ENCODE data around the gene MUS81. TPM values are rescaled to one million over a fixed set of nuclear protein-coding genes. Genes with fewer than 3 reads are reported as not detected.

The MUS81 gene
- total RNA-seq, 1 experiment from 2014 or later = 64.9 TPM

DNA sequence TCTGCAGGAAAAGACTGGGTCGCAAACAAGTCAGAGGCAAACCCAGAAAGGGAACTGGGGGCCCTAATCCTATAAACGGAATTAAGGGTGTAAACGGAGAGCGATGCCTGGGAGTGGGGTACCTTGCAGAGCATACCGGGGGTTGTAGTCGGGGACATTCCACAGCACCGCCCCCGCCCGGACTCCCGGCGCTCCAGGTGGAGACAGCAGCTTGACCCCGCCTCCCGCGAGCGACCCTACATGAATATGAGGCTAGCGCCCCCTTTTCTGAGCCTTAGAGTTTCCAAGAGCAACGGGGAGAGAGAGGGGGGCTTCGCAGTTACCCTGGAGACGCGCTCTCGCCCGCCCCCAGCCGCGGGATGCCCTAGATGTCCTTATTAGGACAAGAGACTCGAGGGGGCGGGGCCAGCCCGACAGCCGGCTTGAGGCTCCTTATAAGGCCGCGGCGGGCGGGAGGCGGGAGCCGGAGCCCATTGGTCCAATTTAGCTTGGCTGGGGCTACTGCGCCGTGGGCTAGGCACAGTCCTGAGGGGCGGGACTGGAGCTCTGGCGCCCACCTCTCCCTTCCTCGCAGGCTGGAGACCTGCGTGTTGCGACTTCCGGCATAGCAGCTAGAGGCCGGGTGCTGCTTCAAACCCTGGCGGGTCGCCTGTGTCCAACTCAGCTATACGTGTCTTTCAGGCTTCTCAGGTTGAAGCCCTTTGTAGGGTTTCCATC lies 980 bp upstream of the MUS81 start:
- peak; percentile 100 for DNase-seq (ENCODE audit: low read depth)

DNA sequence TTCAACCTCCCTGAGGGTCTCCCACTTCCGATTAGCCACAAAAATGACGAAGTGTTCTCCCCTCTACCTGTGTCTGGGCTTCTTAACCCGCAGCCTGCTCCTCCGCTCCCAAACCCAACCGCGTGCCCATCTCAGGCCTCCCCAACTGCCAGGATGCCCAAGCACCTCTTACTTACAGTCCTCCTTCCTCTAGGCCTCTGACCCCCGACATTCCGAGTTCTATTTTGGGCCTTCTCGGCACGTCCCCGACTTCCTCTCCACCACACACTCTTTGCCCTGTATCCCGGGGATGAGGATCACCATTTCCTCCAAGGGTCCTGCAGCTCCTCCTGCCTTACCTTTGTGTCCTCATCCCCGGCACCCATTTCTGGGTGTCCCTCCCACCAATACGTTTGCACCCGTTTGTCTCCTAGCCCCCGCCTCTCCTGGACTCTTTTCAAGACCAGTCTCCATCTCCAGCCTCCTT lies 388 bp upstream of the MUS81 start:
- DNase-seq (ENCODE audit: low read depth) = no peak

DNA sequence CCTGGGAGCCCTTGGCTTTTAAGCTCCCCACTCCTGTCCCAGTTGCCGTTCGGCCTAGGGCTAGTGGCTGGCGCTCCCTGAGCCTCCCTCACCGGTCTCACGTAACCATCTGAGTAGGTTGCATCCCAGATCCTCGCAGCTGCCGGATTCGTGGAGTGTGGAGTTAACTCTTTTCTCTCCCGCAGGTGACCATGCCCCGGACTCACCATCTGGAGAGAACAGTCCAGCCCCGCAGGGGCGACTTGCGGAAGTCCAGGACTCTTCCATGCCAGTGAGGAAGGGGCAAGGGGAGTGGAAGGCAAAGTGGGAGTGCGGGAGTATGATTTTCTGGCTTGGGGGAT lies 902 bp downstream of the MUS81 start:
- no peak for DNase-seq (ENCODE audit: low read depth)

DNA sequence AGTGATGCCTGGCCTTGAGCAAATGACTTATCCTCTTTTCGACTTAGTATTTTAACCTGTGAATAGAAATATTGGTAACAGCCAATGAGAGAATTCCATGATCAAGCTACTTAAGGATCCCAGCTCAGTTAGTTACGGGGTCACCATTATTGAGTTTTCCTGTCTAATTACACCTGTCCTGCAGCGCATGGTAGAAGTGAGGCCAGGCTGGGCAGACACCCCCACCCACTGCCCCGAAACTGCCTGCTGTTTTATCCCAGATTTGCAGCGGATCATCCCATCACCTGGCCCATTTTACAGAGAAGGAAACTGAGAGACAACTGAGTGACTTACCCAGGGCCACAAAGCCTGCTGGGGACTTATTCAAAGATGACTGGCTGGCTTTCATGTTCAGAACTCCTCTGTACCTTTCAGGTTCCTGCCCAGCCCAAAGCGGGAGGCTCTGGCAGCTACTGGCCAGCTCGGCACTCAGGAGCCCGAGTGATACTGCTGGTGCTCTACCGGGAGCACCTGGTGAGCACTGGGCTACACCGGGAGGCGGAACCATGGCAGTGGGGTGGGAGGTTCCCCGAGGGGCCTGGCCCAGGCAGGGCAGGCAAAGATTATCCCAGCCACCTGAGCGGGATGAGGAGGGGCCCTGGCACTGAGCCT lies 1.4 kb downstream of the MUS81 start:
- DNase-seq (ENCODE audit: low read depth) = no peak

- no peak for DNase-seq (ENCODE audit: low read depth)
Measured at GRCh38 chr11:65862191-65862735, 2.0 kb downstream of the MUS81 start.

GRCh38 chr11:65862941-65863888 lies 3.0 kb downstream of the MUS81 start:
- no peak for DNase-seq (ENCODE audit: low read depth)

- DNase-seq (ENCODE audit: low read depth) = no peak
Measured at GRCh38 chr11:65863889-65864705, 3.9 kb downstream of the MUS81 start.

GRCh38 chr11:65864706-65865471 lies 4.7 kb downstream of the MUS81 start:
- DNase-seq (ENCODE audit: low read depth) = no peak

- DNase-seq (ENCODE audit: low read depth) = no peak
Measured at GRCh38 chr11:65865550-65866172, 5.4 kb downstream of the MUS81 start.

DNA sequence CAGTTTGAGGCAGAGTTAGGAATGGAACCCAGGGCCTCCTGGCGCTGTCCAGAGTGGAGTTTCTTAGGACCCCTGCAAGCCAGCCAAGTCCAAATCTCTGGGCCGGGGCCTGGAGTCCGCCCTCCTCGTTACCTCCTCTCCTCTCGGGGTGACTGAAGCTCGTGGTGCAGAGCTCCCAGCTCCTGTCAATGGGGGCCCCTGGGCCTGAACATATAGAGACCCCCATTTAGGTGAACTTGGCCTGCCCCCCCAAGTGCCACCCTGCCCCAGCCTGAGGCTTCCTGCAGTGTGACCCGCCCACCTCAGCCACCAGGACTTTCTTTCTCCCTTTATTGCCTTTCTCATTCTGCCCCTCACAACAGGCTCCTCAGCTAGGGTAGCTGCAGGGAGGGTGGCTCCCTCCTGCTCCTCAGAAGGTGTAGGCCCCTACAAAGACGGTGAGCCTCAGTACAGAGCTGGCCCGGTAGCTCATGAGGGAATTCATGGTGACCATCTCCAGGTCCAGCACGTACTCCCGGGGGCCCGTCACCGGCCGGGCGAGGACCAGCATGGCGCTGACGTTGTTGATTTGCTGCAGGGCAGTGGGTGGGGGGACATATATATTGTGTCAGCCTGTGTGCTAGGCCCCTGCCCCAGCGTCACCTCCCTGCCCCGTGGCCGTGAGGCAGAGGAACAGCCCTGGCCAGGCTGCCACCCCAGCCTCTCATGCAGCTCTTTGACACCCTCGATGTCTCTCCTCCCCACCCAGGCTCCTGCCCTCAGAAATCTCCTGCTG lies 6.5 kb downstream of the MUS81 start:
- no peak for DNase-seq (ENCODE audit: low read depth)

- DNase-seq (ENCODE audit: low read depth) = no peak
Measured at GRCh38 chr11:65867284-65868071, 7.2 kb downstream of the MUS81 start.

GRCh38 chr11:65868076-65868667 lies 7.9 kb downstream of the MUS81 start:
- DNase-seq (ENCODE audit: low read depth) = no peak

DNA sequence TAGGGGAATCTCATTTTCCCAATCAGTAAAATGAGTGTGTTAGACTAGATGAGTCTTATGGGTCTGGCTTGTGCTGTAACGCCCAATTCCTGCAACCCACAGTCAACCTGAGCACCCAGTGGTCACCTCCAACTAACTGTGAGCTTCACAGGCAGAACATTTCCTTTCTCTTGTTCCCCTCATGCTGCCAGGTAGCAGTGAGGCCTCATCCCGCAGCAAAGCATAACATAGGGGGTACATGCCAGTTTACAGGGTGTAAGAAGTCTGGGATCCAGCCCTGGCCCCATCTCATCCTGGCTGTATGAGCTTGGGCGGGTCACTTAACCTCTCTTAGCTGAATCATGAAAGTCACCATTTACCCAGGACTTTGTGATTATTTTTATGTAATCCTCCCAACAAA lies 8.7 kb downstream of the MUS81 start:
- no peak for DNase-seq (ENCODE audit: low read depth)

DNA sequence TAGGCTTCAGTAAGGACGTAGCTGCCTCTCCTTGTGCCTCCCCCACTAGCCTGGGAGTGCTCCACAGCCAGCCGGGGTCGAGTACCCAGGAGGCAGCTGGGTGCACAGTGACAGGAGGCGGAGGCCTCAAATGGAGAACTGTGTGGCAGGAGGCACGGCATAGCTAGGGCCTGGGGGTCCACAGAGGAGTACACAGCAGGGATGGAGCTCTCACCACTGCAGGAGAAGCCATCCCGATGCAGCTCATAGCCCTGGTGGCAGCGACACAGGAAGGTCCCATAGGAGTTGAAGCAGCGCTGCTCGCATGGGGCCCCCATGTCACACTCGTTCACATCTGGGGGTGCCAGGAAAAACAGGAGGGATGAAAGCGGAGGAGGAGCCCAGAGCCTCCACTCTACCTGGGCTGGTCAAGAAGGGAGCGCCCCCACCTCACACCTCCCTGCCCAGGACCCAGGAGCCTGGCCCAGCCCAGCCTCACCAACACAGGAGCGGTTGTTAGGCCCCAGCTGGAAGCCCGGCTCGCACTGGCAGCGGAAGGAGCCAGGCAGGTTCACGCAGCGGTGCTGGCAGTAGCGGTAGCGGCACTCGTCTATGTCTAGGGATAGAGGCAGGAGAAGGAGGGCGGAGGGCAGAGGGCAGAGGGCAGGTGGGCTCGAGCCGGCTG lies 9.5 kb downstream of the MUS81 start:
- DNase-seq (ENCODE audit: low read depth) = no peak

DNA sequence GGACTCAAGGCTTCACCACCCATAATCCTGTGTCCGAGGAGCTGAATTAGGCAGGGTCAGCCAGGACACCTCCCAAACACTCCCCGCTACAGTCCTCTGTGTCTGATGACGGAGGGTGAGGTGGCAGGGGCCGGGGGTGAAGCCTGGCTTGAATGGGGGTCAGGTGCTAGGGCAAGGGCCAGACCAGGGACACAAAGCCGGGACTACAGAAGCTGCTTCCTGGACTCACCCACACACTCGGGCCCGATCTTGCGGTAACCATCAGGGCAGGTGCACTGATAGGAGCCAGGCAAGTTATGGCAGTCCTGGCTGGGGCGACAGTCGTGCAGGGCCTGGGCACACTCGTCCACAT lies 10.1 kb downstream of the MUS81 start:
- no peak for DNase-seq (ENCODE audit: low read depth)

DNA sequence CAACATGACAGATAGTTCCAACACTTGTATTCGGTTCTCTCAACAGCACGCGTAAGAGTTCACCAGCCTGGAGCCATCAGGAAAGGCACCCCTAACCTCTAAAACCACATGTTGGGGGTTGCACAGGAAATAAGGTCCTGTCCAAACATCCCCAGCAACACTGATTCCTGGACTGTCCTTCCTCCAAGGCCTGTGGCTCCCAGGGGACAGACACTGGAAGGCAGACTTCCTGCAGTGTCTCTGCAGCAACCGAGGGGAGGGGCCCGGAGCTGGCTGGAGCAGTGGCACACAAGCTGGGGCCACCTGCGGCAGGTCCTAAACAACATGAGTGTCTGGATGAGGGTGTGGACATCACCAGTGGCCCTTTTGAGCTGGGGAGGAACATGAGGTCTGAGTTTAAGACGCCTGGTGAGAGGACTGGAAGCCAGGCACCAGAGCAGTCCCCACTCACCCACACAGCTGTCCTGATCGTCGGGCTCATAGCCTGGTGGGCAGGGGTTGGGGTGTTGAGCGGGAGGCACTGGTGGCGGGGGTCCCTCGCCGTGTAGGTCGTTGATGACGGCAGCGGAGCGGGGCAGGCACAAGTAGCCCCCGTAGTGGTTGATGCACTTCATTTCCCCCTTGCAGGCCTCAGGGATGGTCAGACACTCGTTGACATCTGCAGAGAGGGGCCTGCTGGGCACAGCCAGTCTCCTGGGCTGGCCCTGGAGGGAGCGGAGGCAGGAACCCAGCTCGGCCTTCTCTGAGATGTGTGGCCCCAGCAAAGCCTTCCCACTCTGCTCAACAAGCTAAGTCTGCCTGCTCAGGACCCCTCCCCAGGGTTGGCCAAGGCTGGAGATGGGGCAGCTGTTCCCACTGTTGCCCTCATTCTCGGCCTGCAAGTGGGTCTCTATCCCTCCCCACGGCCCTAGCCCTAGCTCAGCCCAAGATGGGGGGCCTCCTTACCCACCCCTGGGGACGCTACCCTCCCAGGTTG lies 10.8 kb downstream of the MUS81 start:
- DNase-seq (ENCODE audit: low read depth) = no peak

Data from HT1080 (cell line).